ENCODE data around the gene GUCD1. TPM values are rescaled to one million over a fixed set of nuclear protein-coding genes. Genes with fewer than 3 reads are reported as not detected.
"Not testable (repeated sequence)": the region's sequence is repeated elsewhere in the genome, so short reads cannot be mapped to it uniquely, and the experiment has no call there.

The GUCD1 gene
- total RNA-seq, 1 experiment from 2014 or later: 48.7 TPM

DNA sequence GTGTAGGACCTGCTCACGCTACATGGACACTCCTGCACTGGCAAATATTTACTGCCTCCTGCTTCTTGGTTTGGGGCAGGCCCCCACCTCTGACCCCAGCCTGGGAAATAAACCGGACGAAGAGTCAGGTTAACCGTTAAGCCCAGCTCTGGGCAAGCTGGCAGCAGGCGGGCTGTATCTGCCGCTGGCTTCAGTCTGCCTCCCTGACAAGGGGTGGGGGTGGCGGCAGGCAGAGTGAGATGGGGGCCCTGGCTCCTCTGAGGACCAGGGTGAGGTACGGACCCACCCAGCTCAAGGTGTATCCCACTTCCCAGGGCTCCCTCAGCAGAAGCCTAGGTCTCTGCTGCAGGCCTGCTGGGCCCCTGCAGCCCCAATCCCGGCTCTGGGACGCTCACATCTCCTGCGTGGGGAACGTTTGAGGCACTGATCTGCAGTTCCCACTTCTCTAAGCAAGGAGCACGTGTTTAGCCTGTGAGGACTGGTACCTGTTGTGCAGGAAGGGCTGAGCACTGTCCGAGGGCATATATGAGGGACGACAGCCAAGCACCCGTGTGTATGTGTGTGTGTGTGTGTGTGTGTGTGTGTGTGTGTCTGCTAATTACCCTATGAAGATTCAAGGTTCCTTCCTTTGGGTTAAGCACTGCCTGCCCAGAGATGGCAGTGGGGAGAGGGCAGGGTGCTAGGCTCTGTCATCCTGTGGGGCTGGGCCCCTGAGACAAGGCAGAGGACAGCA, 39.1 kb upstream of the GUCD1 start:
- POLR2A ChIA-PET: no interaction called here

DNA sequence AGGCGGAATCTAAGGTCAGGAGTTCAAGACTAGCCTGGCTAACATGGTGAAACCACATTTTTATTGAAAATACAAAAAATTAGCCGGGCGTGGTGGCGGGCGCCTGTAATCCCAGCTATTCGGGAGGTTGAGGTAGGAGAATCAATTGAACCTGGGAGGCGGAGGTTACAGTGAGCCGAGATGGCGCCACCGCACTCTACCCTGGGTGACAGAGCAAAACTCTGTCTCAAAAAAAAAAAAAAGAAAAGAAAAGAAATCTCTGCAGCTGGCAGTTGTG, 38.6 kb upstream of the GUCD1 start:
- H3K9me2 ChIP-seq (ENCODE audit: insufficient read depth); ATAC-seq; intact Hi-C loops (cut with micrococcal nuclease); H3K27me3 ChIP-seq (ENCODE audit: insufficient read depth, low read length); H3K9me3 ChIP-seq (ENCODE audit: control insufficient read depth in 1 of 2, insufficient read depth in 1 of 2, low read depth in 1 of 2, low read length in 2 of 2); POLR2A ChIA-PET; CTCF ChIA-PET; H2AFZ ChIP-seq (ENCODE audit: low read depth, low read length, poor library complexity, severe bottlenecking); H3K36me3 ChIP-seq (ENCODE audit: control insufficient read depth in 1 of 2, insufficient read depth in 2 of 2, low read length in 2 of 2); RAD21 ChIA-PET (ENCODE audit: low non-redundant PET in 1 of 2, low total read pairs in 2 of 2, uncharacterized antibody in 2 of 2, unreplicated experiment in 2 of 2); DNase-seq (ENCODE audit: low read depth, low spot score); H3K79me2 ChIP-seq (ENCODE audit: insufficient read depth, low read length); H4K20me1 ChIP-seq (ENCODE audit: insufficient read depth): not testable (repeated sequence)
- BruUV-seq (replicated peaks): TSS peak; percentile 86
- Histone ChIP-seq H3K4me1 (ENCODE audit: control insufficient read depth in 1 of 2, insufficient read depth in 2 of 2, low read length in 2 of 2) (peaks cover 8 to 20% of the 10 kb centered on the region in 2 experiments), H3K9ac (ENCODE audit: low read length) (peak overlapping the region; percentile 73), H3K27ac (ENCODE audit: low read depth, low read length) (peak overlapping the region; percentile 65; the same call in 1 of the 2 replicates), H3K4me2 (ENCODE audit: low read length) (peak overlapping the region; percentile 96), H3K4me3 (replicated peaks in 1 of 2; ENCODE audit: low read depth in 1 of 2, low read length in 2 of 2) (peak overlapping the region; percentile 62 to 68)

More for the DNA sequence above, 39.1 kb upstream of the GUCD1 start:
- H3K4me2 ChIP-seq (ENCODE audit: low read length): peak overlapping the region; percentile 96
- H3K4me1 ChIP-seq (ENCODE audit: control insufficient read depth in 1 of 2, insufficient read depth in 2 of 2, low read length in 2 of 2): peaks cover 8 to 20% of the 10 kb centered on the region in 2 experiments
- ATAC-seq (no peak), DNase-seq (ENCODE audit: low read depth, low spot score) (no peak)
- no peaks in the 10 kb centered on the region for H4K20me1 ChIP-seq (ENCODE audit: insufficient read depth)
- H3K9me3 ChIP-seq (ENCODE audit: control insufficient read depth in 1 of 2, insufficient read depth in 1 of 2, low read depth in 1 of 2, low read length in 2 of 2): no peaks in the 10 kb centered on the region
- RAD21 ChIA-PET (ENCODE audit: low non-redundant PET in 1 of 2, low total read pairs in 2 of 2, uncharacterized antibody in 2 of 2, unreplicated experiment in 2 of 2): no interaction called here
- H3K9ac ChIP-seq (ENCODE audit: low read length): no peak overlapping the region
- no peaks in the 10 kb centered on the region for H3K9me2 ChIP-seq (ENCODE audit: insufficient read depth)
- no peak overlapping the region for H3K27ac ChIP-seq (ENCODE audit: low read depth, low read length)
- intact Hi-C loops (cut with micrococcal nuclease): no loop called here
- TF ChIP-seq SRF (IDR thresholded peaks at IDR 0.05; ENCODE audit: low read depth) (no peak), POLR2AphosphoS5 (IDR thresholded peaks at IDR 0.05; ENCODE audit: low read depth, low read length) (no peak), EZH2 (IDR thresholded peaks at IDR 0.05) (no peak), ELF1 (IDR thresholded peaks at IDR 0.05; ENCODE audit: borderline replicate concordance, low read depth) (no peak), EGR1 (IDR thresholded peaks at IDR 0.05; ENCODE audit: low read depth) (no peak), SIN3A (IDR thresholded peaks at IDR 0.05; ENCODE audit: low read depth) (no peak), TCF7L2 (IDR thresholded peaks at IDR 0.05; ENCODE audit: borderline replicate concordance, extremely low read depth, insufficient read depth, insufficient read length) (no peak), POLR2A (IDR thresholded peaks at IDR 0.05; ENCODE audit: borderline replicate concordance, extremely low read depth, insufficient read depth, insufficient read length) (no peak), CEBPB (IDR thresholded peaks at IDR 0.05; ENCODE audit: low read depth) (no peak), JUND (IDR thresholded peaks at IDR 0.05) (no peak)
- TF ChIP-seq, protein P1, sequence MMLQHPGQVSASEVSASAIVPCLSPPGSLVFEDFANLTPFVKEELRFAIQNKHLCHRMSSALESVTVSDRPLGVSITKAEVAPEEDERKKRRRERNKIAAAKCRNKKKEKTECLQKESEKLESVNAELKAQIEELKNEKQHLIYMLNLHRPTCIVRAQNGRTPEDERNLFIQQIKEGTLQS (IDR thresholded peaks at IDR 0.05): no peak
- TF ChIP-seq, protein P2, sequence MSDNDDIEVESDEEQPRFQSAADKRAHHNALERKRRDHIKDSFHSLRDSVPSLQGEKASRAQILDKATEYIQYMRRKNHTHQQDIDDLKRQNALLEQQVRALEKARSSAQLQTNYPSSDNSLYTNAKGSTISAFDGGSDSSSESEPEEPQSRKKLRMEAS (IDR thresholded peaks at IDR 0.05): no peak
- no peak overlapping the region for H3K4me3 ChIP-seq (replicated peaks in 1 of 2; ENCODE audit: low read depth in 1 of 2, low read length in 2 of 2)
- no peaks in the 10 kb centered on the region for H3K79me2 ChIP-seq (ENCODE audit: insufficient read depth, low read length)
- H3K27me3 ChIP-seq (ENCODE audit: insufficient read depth, low read length): no peaks in the 10 kb centered on the region
- no TSS peak for BruUV-seq (replicated peaks)
- no peak overlapping the region for H2AFZ ChIP-seq (ENCODE audit: low read depth, low read length, poor library complexity, severe bottlenecking)
- CTCF ChIA-PET: no interaction called here
- no peaks in the 10 kb centered on the region for H3K36me3 ChIP-seq (ENCODE audit: control insufficient read depth in 1 of 2, insufficient read depth in 2 of 2, low read length in 2 of 2)
